ENCODE results near the gene RNF180.
"Not testable (repeated sequence)": the region's sequence is repeated elsewhere in the genome, so short reads cannot be mapped to it uniquely, and the experiment has no call there.

RNF180 gene

GRCh38 chr5:64384765-64385164, 219.1 kb downstream of the RNF180 start:
- in situ Hi-C loops (cut with MboI; ENCODE audit: low sequenced_read_pairs, unreplicated experiment), result no loop called here
- TF ChIP-seq CTCF (IDR thresholded peaks at IDR 0.05; ENCODE audit: borderline replicate concordance, control extremely low read depth, extremely low read depth, insufficient read depth, missing control alignments), result no peak
- peak; percentile 12 for DNase-seq (ENCODE audit: low spot score)

- TF ChIP-seq CTCF (IDR thresholded peaks at IDR 0.05; ENCODE audit: borderline replicate concordance, control extremely low read depth, extremely low read depth, insufficient read depth, missing control alignments), result no peak
- no peak for DNase-seq (ENCODE audit: low spot score)
- in situ Hi-C loops (cut with MboI; ENCODE audit: low sequenced_read_pairs, unreplicated experiment), result no loop called here
Observed at GRCh38 chr5:64397552-64397951, 231.9 kb downstream of the RNF180 start.

GRCh38 chr5:64398735-64399134, 233.1 kb downstream of the RNF180 start:
- DNase-seq (ENCODE audit: low spot score); in situ Hi-C loops (cut with MboI; ENCODE audit: low sequenced_read_pairs, unreplicated experiment): not testable (repeated sequence)

GRCh38 chr5:64407103-64407825, 241.6 kb downstream of the RNF180 start:
- in situ Hi-C loops (cut with MboI; ENCODE audit: low sequenced_read_pairs, unreplicated experiment); DNase-seq (ENCODE audit: low spot score): not testable (repeated sequence)

GRCh38 chr5:64417390-64417789, 251.7 kb downstream of the RNF180 start:
- no peak for TF ChIP-seq CTCF (IDR thresholded peaks at IDR 0.05; ENCODE audit: borderline replicate concordance, control extremely low read depth, extremely low read depth, insufficient read depth, missing control alignments)
- in situ Hi-C loops (cut with MboI; ENCODE audit: low sequenced_read_pairs, unreplicated experiment), result no loop called here
- no peak for DNase-seq (ENCODE audit: low spot score)

GRCh38 chr5:64418013-64418412, 252.4 kb downstream of the RNF180 start:
- no peak for TF ChIP-seq CTCF (IDR thresholded peaks at IDR 0.05; ENCODE audit: borderline replicate concordance, control extremely low read depth, extremely low read depth, insufficient read depth, missing control alignments)
- no peak for DNase-seq (ENCODE audit: low spot score)
- in situ Hi-C loops (cut with MboI; ENCODE audit: low sequenced_read_pairs, unreplicated experiment), result no loop called here

Measured in GM13976 (cell line).